ENCODE measurements around the gene AATK.

AATK gene

DNA sequence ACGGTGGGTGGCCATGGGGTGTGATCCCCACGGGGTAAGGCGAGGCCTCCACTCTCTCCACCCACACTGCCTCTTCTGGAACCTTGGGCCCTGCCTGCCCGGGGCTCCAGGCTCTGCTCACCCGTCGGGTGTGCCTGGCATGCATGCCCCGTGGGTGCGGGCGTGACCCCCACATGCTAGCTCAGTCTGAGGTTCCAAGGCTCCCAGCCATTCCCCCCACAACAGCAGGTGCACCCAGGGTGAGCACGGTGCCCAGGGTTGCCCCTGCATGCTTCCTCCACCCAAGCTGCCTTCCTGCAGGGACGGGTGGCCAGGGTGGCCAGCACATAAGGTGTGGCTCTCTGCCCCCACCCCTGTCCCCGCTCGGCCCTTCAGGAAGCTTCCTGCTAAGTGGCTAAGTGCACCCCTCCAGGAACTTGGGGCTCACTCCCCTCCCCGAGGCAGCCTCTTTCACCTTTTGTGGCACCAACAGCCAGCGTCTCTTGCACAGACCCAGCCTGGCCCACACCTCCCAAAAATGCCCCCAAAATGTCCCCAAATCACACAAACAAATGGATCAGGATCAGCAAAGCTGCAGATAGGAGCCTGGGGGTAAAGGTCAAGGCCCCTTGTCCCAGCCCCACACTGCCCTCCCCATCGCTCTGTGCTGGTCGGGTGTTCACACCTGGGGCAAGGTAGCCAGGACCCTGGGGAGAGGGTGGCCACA lies 22.2 kb downstream of the AATK start:
- DNase-seq (ENCODE audit: low read depth), result no peak

GRCh38 chr17:81143200-81143527 lies 22.9 kb downstream of the AATK start:
- DNase-seq (ENCODE audit: low read depth), result no peak

- DNase-seq (ENCODE audit: low read depth), result peak; percentile 28
These were observed 23.5 kb downstream of the AATK start for GRCh38 chr17:81142301-81143199.

DNA sequence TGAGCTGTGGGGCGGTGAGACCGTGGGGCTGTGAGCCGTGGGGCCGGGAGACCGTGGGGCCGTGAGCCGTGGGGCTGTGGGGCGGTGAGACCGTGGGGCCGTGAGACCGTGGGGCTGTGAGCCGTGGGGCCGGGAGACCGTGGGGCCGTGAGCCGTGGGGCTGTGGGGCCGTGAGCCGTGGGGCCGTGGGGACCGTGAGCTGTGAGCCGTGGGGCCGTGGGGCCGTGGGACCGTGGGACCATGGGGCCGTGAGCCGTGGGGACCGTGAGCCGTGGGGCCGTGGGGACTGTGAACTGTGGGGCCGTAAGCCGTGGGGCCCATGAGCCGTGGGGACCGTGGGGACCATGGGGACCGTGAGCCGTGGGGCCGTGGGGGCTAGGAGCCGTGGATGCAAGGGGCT lies 25.3 kb downstream of the AATK start:
- DNase-seq (ENCODE audit: low read depth), result no peak

DNA sequence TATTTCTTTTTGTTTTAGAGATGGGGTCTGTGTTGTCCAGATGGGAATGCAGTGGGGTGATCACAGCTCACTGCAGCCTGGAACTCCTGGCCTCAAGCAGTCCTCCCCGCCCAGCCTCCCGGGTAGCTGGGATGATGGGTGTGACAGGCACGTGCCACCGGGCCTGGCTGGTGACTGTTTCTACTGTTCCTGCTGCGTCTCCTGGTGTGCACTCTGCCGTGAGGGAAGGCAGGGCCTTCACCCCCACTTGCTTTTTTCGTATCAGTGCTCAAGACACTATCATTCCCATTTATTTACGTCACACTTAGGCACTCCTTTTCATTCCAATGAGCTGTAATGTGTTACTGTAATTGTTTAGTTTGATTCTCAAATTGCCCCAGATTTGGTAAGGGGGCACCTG lies 26.0 kb downstream of the AATK start:
- DNase-seq (ENCODE audit: low read depth), result no peak

DNA sequence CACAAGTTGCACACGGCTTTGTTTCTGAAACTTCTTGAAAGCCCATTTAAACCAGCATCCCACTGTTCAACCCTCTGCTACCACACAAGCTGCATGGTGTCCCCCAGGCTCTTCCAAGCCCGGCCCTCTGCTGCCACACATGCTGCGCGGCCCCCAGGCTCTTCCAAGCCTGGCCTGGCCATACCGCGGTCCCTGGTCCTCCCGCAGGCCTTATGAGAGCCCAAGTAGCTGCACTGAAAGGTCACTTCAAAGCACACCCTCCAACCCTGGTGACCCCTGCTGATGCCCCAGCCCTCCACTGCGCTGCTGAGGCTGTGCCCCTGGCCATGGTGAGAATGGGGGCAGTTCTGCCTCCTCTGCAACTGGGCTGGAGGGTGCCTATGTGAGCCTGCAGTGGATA lies 26.6 kb downstream of the AATK start:
- DNase-seq (ENCODE audit: low read depth), result no peak

- DNase-seq (ENCODE audit: low read depth), result no peak
These were observed 27.5 kb downstream of the AATK start for GRCh38 chr17:81138500-81138899.

GRCh38 chr17:81138083-81138482 lies 27.9 kb downstream of the AATK start:
- no peak for DNase-seq (ENCODE audit: low read depth)

GRCh38 chr17:81137248-81137647 lies 28.8 kb downstream of the AATK start:
- DNase-seq (ENCODE audit: low read depth), result no peak

GRCh38 chr17:81136366-81136765 lies 29.7 kb downstream of the AATK start:
- DNase-seq (ENCODE audit: low read depth), result no peak

DNA sequence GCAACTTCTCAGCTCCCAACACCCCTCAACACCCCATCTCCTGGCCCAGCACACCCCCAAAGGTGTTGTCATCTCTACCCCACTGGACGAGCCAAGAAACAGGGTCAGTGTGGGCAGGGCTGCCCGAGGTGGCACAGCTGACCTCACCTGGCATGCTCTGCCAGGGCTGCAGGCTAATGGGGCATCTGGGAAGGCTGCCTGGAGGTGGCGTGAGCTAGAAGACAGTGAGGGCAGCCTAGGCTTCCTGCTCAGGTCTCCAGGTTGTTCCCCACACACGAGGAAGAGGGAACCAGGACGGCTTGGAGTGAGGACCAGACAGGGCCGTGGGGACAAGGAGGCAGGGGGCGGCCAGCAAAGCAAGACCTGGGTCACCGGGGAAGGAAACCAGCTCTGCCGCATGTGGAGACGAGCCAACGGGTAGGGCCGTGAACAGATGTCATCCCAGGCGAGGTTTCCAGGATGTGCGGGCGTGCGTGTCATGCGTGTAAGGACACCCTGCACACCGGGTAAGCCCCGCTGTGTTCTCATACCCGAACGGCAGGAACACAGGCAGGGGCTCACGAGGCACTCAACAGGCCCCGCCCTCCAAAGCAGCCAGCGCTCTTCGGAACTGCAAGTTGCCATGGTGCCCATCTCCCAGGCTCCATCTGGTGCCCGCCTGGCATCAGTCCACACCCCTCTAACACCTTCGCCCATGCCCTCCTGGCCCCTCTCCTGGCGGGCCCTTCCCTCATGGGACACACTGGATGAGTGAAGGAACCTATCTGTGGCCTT lies 30.3 kb downstream of the AATK start:
- no peak for DNase-seq (ENCODE audit: low read depth)

GRCh38 chr17:81134064-81134781 lies 31.8 kb downstream of the AATK start:
- no peak for DNase-seq (ENCODE audit: low read depth)

- no peak for DNase-seq (ENCODE audit: low read depth)
These were observed 33.0 kb downstream of the AATK start for GRCh38 chr17:81132770-81133723.

DNA sequence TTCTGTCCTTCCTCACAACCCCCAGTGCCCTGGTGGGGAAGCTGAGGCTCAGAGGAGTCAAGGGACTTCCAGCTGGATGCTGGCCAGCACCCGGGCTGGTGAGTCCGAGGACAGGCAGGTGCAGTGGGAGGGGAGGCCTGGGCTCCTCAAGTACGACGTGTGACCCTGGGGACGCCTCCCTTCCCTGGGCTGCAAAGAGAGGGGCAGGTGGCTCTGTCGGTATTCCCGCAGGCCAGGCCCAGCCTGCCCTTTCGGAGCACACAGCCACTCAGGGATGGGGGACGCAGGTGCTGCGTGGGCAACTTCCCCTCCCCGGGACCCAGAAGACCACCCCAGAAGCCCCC lies 33.9 kb downstream of the AATK start:
- DNase-seq (ENCODE audit: low read depth), result no peak

- no peak for DNase-seq (ENCODE audit: low read depth)
These were observed 34.4 kb downstream of the AATK start for GRCh38 chr17:81131486-81132196.

DNA sequence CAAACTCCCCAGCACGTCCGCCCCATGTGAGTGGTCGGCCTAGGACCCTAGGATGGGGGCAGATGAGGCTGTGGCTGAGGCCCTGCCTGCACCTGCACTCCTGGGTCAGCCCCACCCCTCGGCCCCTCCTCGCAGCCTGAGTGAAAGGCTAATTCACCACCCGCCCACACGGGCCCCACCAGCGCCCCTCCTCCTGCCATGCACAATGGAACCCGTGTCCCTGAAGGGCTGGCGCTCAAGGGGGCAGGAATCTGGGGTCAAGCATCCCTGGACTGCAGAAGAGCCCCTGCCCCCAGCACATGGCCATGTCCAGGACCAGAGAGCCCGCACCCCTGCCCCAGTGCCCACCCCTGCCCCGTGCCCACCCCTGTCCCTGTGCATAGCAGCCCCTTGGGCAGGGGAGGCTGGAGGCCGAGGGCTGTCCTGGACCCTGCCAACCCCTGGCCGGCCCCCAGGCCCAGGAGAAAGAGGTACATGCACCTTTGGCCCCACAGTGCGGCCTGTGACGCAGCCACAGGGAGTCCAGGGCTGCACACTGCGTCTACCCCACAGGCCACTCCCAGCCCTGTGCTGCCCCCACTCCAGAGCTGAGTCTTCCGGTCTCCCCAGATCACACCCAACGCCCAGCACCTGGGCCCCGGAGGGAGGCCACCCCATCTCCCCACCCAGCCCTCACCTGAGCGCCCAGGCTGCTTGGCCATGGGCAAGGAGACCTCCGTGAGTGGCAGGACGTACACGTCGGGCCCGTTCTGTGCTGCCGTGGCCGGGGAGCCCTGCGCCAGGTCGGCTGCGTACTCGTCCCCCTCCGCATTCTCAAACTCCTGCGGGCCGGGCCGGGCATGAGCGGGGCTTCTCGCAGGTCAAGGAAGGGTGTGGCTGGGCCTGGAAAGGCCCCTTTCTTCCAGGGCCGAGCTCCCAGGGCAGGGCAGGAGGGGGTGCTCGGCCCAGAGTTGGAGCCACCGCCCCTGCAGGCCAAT lies 35.3 kb downstream of the AATK start:
- DNase-seq (ENCODE audit: low read depth), result no peak

DNA sequence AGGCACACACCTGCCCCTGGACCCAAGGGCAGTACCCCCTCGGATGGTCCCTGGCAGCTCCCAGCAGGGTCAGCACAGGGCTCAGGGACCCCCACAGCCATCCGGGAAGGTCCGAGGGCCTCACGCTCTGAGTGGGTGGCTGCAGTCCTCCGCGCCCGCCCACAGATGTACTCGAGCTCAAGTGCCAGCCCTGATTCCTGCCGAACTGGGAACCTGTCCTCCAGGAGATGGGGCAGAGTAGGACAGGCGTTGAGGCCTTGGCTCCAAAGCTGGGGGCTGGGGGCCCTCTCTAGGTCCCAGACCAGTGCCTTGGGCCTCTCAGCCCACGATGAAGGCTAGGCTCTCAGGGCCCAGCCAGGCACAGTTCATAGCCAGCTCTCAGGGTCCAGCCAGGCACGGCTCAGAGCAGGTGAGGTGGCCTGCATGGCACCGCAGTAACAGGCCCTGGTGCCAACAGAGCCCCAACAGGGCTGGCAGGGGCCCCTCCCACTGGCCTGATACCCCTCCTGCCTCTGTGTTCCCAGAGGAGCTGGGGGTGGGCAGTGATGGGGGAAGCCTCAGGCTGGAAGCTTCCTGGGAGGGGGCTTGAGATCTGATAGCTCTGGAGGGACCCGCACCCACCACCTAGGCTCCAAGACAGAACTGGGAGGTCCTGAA lies 36.2 kb downstream of the AATK start:
- DNase-seq (ENCODE audit: low read depth), result no peak

- DNase-seq (ENCODE audit: low read depth), result no peak
These were observed 36.7 kb downstream of the AATK start for GRCh38 chr17:81129289-81129688.

DNA sequence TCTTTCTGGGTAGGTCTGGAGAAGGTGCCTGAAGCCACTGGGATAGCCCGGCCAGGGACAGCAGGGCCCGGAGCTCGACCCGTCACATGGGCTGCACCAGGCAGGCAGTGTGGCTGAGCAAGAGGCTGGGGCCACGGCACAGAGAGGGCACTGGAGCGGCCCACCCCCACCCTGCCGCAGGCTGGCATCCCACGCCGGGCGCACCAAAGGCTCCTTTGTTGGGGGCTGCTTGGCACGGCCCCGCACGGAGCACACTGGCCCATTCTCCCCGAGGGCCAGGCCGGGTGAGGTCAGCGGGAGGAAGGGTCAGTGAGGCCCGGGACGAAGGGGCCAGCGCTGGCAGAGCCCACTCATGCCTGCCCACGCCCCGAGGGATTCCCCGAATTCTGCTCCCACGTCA lies 37.2 kb downstream of the AATK start:
- no peak for DNase-seq (ENCODE audit: low read depth)
